HepG2 (cell line): ENCODE results near the gene HIGD1A. TPM values are rescaled to one million over a fixed set of nuclear protein-coding genes. Genes with fewer than 3 reads are reported as not detected.

Source experiments
- CCDC6 ChIP-seq: sonication (generic); formaldehyde crosslinking; IDR thresholded peaks from 2 replicates; pipeline ENCODE4 v1.8.1; 2022; ENCODE audit warnings: mild to moderate bottlenecking, missing genetic modification reagents, moderate library complexity
- CENPX ChIP-seq: sonication (generic); formaldehyde crosslinking; IDR thresholded peaks from 2 replicates; pipeline ENCODE4 v1.9.0; 2021; ENCODE audit warnings: mild to moderate bottlenecking, missing genetic modification reagents, moderate library complexity
- MIER3 ChIP-seq: IDR thresholded peaks from 2 replicates; pipeline ENCODE4 v1.6.1; 2016; ENCODE audit warnings: missing compliant biosample characterization, borderline replicate concordance
- MXD3 ChIP-seq: IDR thresholded peaks from 2 replicates; pipeline ENCODE4 v1.6.1; 2016; ENCODE audit warnings: mild to moderate bottlenecking, missing biosample characterization, missing genetic modification reagents
- NFE2L1 ChIP-seq: sonication (generic); formaldehyde crosslinking; IDR thresholded peaks from 2 replicates; pipeline ENCODE4 v1.4.0; 2020; ENCODE audit warnings: missing genetic modification reagents, mild to moderate bottlenecking, borderline replicate concordance
- NFRKB ChIP-seq: fragments of 450-650 bp; IDR thresholded peaks from 2 replicates; pipeline ENCODE4 v1.6.1; 2017
- RFX1 ChIP-seq: fragments of 450-650 bp; IDR thresholded peaks from 2 replicates; pipeline ENCODE4 v1.6.1; 2017
- SNAPC2 ChIP-seq: sonication (generic); formaldehyde crosslinking; IDR thresholded peaks from 2 replicates; pipeline ENCODE4 v1.8.1; 2022; ENCODE audit warnings: mild to moderate bottlenecking, missing genetic modification reagents
- ZBED4 ChIP-seq: sonication (generic); formaldehyde crosslinking; IDR thresholded peaks from 2 replicates; pipeline ENCODE4 v1.4.0; 2020; ENCODE audit warnings: missing genetic modification reagents, borderline replicate concordance
- ZBTB33 ChIP-seq: sonication (generic); formaldehyde crosslinking; IDR thresholded peaks from 2 replicates; pipeline ENCODE4 v1.4.0; 2020; ENCODE audit warnings: missing genetic modification reagents
- ZFP41 ChIP-seq: sonication (generic); formaldehyde crosslinking; IDR thresholded peaks from 2 replicates; pipeline ENCODE4 v1.4.0; 2020; ENCODE audit warnings: mild to moderate bottlenecking, missing genetic modification reagents, borderline replicate concordance
- ZMYM3 ChIP-seq: sonication (generic); formaldehyde crosslinking; IDR thresholded peaks from 2 replicates; pipeline ENCODE4 v1.5.1; 2020; ENCODE audit warnings: mild to moderate bottlenecking, missing genetic modification reagents
- ZNF20 ChIP-seq: sonication (generic); formaldehyde crosslinking; IDR thresholded peaks from 2 replicates; pipeline ENCODE4 v1.4.0; 2020; ENCODE audit warnings: mild to moderate bottlenecking, moderate library complexity, missing genetic modification reagents
- ZNF34 ChIP-seq: sonication (generic); formaldehyde crosslinking; IDR thresholded peaks from 2 replicates; pipeline ENCODE4 v1.4.0; 2020; ENCODE audit warnings: mild to moderate bottlenecking, missing genetic modification reagents, borderline replicate concordance
- ZNF44 ChIP-seq: sonication (generic); formaldehyde crosslinking; IDR thresholded peaks from 2 replicates; pipeline ENCODE4 v1.5.1; 2020; ENCODE audit warnings: mild to moderate bottlenecking, missing genetic modification reagents
- ZNF816 ChIP-seq: sonication (generic); formaldehyde crosslinking; IDR thresholded peaks from 2 replicates; pipeline ENCODE4 v1.8.0; 2022; ENCODE audit warnings: missing genetic modification reagents, mild to moderate bottlenecking, borderline replicate concordance
- polyA plus RNA-seq, 8 experiments: library from polyadenylated mRNA; depleted of rRNA in 3 of 8; stranded (reverse) in 7 of 8; unstranded in 1 of 8; fragments of >200 nt; fragmentation: Illumina TruSeq in 4 of 8; extraction: Trizol in 4 of 8; gene quantifications; 2 replicates each; pipeline versions ENCODE4 v1.2.1 to v1.2.3, GENCODE V29; 2011 to 2016; ENCODE audit warnings: low read depth in 4 of 8, missing spikeins in 1 of 8, mixed read lengths in 1 of 8; ENCODE audit not compliant: insufficient read depth in 1 of 8
- total RNA-seq, 5 experiments: library from RNA; depleted of rRNA; stranded (reverse); fragments of >200 nt; fragmentation: Illumina TruSeq; extraction: Trizol; gene quantifications; 2 replicates each; pipeline ENCODE4 v1.2.3, GENCODE V29; 2016; ENCODE audit warnings: low read depth in 1 of 5
- TF ChIP-seq, protein P1 (sequence below): sonication (generic); formaldehyde crosslinking; conservative IDR thresholded peaks from 2 replicates; pipeline ENCODE4 v1.8.0; 2022; ENCODE audit warnings: low read depth, missing genetic modification reagents
- TF ChIP-seq, protein P2 (sequence below): sonication (generic); formaldehyde crosslinking; IDR thresholded peaks from 2 replicates; pipeline ENCODE4; 2020; ENCODE audit warnings: missing genetic modification reagents, mild to moderate bottlenecking, borderline replicate concordance

HIGD1A gene
- total and polyA plus RNA-seq, 2 of the 13 experiments (the other 11 are each of a cell fraction or from before 2014, with no cell fraction given): 222 to 253 TPM

DNA sequence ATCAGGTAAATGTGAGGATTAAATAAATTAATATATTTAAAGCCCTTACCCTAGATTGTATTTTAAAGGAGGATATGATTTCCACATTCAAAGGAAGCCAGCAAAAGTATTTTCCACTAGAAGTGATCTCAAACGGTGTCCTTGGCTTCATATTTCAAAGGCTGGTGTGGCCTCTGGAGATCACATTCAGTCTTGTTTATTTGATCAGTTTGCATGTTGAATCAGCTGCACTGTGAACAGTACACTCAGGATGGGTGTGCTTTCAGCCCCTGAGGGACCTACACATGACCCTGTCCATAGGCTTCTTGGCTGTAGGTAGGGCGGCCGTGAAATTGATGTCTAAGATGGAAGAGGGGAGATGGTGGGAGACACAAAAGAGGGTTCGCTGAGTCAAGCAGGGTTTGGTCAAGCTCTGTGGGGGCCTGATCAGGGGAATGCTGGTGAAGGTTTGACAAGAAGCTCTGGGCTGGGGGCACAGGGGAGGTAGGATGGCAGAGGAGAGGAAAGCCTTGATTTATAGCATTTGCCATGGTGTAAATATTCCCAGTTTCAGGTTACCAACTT, 49.5 kb upstream of the HIGD1A start (continued):
- TF ChIP-seq ZBED4 (CRISPR knock-in tag) (peak; percentile 60; the same call in 1 of the 2 replicates), MXD3 (CRISPR knock-in tag) (no peak), CCDC6 (CRISPR knock-in tag) (no peak), ZMYM3 (CRISPR knock-in tag) (peak; percentile 75), NFRKB (no peak), ZFP41 (CRISPR knock-in tag) (no peak), SNAPC2 (CRISPR knock-in tag) (no peak), ZNF44 (CRISPR knock-in tag) (no peak), ZNF20 (CRISPR knock-in tag) (no peak), ZNF816 (CRISPR knock-in tag) (no peak), MIER3 (CRISPR knock-in tag) (peak; percentile 86), CENPX (CRISPR knock-in tag) (no peak), ZNF34 (CRISPR knock-in tag) (no peak), ZBTB33 (CRISPR knock-in tag) (peak; percentile 40; the same call in 1 of the 2 replicates), RFX1 (no peak), NFE2L1 (CRISPR knock-in tag) (no peak)
- TF ChIP-seq, protein P1, sequence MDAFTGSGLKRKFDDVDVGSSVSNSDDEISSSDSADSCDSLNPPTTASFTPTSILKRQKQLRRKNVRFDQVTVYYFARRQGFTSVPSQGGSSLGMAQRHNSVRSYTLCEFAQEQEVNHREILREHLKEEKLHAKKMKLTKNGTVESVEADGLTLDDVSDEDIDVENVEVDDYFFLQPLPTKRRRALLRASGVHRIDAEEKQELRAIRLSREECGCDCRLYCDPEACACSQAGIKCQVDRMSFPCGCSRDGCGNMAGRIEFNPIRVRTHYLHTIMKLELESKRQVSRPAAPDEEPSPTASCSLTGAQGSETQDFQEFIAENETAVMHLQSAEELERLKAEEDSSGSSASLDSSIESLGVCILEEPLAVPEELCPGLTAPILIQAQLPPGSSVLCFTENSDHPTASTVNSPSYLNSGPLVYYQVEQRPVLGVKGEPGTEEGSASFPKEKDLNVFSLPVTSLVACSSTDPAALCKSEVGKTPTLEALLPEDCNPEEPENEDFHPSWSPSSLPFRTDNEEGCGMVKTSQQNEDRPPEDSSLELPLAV (CRISPR knock-in tag): no peak
- TF ChIP-seq, protein P2, sequence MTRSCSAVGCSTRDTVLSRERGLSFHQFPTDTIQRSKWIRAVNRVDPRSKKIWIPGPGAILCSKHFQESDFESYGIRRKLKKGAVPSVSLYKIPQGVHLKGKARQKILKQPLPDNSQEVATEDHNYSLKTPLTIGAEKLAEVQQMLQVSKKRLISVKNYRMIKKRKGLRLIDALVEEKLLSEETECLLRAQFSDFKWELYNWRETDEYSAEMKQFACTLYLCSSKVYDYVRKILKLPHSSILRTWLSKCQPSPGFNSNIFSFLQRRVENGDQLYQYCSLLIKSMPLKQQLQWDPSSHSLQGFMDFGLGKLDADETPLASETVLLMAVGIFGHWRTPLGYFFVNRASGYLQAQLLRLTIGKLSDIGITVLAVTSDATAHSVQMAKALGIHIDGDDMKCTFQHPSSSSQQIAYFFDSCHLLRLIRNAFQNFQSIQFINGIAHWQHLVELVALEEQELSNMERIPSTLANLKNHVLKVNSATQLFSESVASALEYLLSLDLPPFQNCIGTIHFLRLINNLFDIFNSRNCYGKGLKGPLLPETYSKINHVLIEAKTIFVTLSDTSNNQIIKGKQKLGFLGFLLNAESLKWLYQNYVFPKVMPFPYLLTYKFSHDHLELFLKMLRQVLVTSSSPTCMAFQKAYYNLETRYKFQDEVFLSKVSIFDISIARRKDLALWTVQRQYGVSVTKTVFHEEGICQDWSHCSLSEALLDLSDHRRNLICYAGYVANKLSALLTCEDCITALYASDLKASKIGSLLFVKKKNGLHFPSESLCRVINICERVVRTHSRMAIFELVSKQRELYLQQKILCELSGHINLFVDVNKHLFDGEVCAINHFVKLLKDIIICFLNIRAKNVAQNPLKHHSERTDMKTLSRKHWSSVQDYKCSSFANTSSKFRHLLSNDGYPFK (CRISPR knock-in tag): no peak
